KMS-11 (cell line): ENCODE data around the gene RPP25L.
"Not testable (repeated sequence)": the region's sequence is repeated elsewhere in the genome, so short reads cannot be mapped to it uniquely, and the experiment has no call there.

Experiments used
- H2AFZ ChIP-seq: fragments of 200-600 bp; sonication (generic); 2 replicates; pipeline ENCODE4 v1.6.1; 2016; ENCODE audit warnings: antibody characterized with exemption, mixed run types, low read depth
- H3K27ac ChIP-seq: fragments of 200-600 bp; sonication (generic); 2 replicates; pipeline ENCODE4 v1.6.1; 2016; ENCODE audit warnings: mild to moderate bottlenecking, mixed run types
- H3K27me3 ChIP-seq: fragments of 200-600 bp; sonication (generic); 2 replicates; pipeline ENCODE4 v1.6.1; 2017; ENCODE audit warnings: mild to moderate bottlenecking, low read depth, mixed run types, moderate library complexity; ENCODE audit not compliant: insufficient read depth
- H3K36me3 ChIP-seq: fragments of 200-600 bp; sonication (generic); 2 replicates; pipeline ENCODE4 v1.6.1; 2017; ENCODE audit warnings: mild to moderate bottlenecking, mixed run types; ENCODE audit not compliant: insufficient read depth
- H3K4me1 ChIP-seq: fragments of 200-600 bp; sonication (generic); 2 replicates; pipeline ENCODE4 v1.6.1; 2016; ENCODE audit warnings: mild to moderate bottlenecking, low read depth, mixed run types; ENCODE audit not compliant: poor library complexity, severe bottlenecking
- H3K4me2 ChIP-seq: fragments of 200-600 bp; sonication (generic); 2 replicates; pipeline ENCODE4 v1.7.0; 2016; ENCODE audit warnings: mild to moderate bottlenecking, mixed run types
- H3K4me3 ChIP-seq: fragments of 200-600 bp; sonication (generic); IDR thresholded peaks from 2 replicates; pipeline ENCODE4 v1.6.1; 2017; ENCODE audit warnings: low read depth, low read length, mixed read lengths; ENCODE audit not compliant: insufficient read depth
- H3K79me2 ChIP-seq: fragments of 200-600 bp; sonication (generic); 2 replicates; pipeline ENCODE4 v1.6.1; 2016; ENCODE audit warnings: low read depth, mixed run types; ENCODE audit not compliant: insufficient read depth
- H3K9ac ChIP-seq: fragments of 200-600 bp; sonication (generic); 2 replicates; pipeline ENCODE4 v1.6.1; 2016; ENCODE audit warnings: mild to moderate bottlenecking, mixed run types
- H4K20me1 ChIP-seq: fragments of 200-600 bp; sonication (generic); 2 replicates; pipeline ENCODE4 v1.6.1; 2016; ENCODE audit warnings: mild to moderate bottlenecking, mixed run types; ENCODE audit not compliant: insufficient read depth
- TF ChIP-seq, protein P1 (sequence below): fragments of 200-600 bp; sonication (generic); conservative IDR thresholded peaks from 2 replicates; pipeline ENCODE4 v1.6.1; 2017; ENCODE audit warnings: low read depth, mild to moderate bottlenecking, antibody characterized with exemption, low read length, moderate library complexity, mixed read lengths

RPP25L gene

DNA sequence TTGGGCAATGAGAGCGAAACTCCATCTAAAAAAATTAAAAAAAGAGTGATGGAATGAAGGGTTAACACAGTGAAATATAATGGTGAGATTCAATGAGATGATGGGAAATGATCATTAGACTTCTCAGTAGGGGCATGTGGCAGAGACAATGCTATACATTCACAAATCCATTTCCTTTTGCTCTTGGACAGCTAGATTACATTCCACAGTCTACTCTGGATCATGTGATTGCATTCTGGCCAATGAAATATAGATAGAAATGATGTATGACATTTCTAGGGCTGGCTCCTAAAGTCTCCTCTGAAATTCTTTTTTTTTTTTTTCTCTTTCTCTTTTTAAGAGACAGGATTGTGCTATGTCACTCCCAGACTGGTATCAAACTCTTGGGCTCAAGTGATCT, 30.8 kb upstream of the RPP25L start:
- no peaks in the 10 kb centered on the region for H3K36me3 ChIP-seq
- no peaks in the 10 kb centered on the region for H3K27me3 ChIP-seq
- no peak overlapping the region for H3K4me3 ChIP-seq
- no peak overlapping the region for H2AFZ ChIP-seq
- no peak overlapping the region for H3K27ac ChIP-seq
- no peaks in the 10 kb centered on the region for H4K20me1 ChIP-seq
- H3K4me2 ChIP-seq = no peak overlapping the region
- TF ChIP-seq, protein P1, sequence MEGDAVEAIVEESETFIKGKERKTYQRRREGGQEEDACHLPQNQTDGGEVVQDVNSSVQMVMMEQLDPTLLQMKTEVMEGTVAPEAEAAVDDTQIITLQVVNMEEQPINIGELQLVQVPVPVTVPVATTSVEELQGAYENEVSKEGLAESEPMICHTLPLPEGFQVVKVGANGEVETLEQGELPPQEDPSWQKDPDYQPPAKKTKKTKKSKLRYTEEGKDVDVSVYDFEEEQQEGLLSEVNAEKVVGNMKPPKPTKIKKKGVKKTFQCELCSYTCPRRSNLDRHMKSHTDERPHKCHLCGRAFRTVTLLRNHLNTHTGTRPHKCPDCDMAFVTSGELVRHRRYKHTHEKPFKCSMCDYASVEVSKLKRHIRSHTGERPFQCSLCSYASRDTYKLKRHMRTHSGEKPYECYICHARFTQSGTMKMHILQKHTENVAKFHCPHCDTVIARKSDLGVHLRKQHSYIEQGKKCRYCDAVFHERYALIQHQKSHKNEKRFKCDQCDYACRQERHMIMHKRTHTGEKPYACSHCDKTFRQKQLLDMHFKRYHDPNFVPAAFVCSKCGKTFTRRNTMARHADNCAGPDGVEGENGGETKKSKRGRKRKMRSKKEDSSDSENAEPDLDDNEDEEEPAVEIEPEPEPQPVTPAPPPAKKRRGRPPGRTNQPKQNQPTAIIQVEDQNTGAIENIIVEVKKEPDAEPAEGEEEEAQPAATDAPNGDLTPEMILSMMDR = no peak
- H3K79me2 ChIP-seq = peaks cover 6% of the 10 kb centered on the region; the same call in 1 of the 2 replicates
- H3K4me1 ChIP-seq = peaks cover 30% of the 10 kb centered on the region
- H3K9ac ChIP-seq = no peak overlapping the region

DNA sequence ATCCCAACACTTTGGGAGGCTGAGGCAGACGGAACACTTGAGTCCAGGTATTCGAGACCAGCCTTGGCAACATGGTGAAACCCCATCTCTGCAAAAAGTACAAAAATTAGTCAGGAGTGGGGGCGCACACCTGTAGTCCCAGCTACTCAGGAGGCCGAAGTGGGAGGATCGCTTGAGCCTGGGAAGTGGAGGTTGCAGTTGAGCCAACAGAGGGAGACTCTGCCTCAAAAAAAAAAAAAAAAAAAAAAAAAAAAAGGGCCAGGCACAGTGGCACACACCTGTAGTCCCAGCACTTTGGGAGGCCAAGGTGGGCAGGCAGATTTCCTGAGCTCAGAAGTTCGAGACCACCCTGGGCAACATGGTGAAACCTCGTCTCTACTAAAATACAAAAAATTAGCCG, 27.4 kb upstream of the RPP25L start:
- not testable (repeated sequence) for H3K9ac ChIP-seq, H3K27me3 ChIP-seq, H3K36me3 ChIP-seq, H3K4me2 ChIP-seq, H3K27ac ChIP-seq, H4K20me1 ChIP-seq, H3K4me3 ChIP-seq, H2AFZ ChIP-seq
- Histone ChIP-seq H3K79me2 (peaks cover 25% of the 10 kb centered on the region), H3K4me1 (peaks cover 16% of the 10 kb centered on the region)

DNA sequence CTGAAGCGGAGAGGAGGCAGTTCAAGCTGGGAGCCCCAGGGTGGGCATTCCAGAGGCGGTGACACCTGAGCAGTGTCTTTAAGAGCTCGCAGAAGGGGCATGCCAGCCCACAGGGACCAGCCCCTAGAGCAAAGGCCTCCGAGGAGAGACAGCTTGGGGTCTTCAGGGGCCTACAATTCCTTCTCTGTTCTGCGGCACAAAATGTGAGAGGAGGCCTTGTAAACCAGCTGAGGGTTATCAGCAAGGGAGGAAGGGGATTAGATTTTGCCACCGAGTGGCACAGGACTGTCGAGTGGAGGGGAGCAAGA, 26.2 kb upstream of the RPP25L start:
- H4K20me1 ChIP-seq = no peaks in the 10 kb centered on the region
- H3K4me2 ChIP-seq = peak overlapping the region; percentile 70
- H3K36me3 ChIP-seq = no peaks in the 10 kb centered on the region
- peak overlapping the region; percentile 70 for H2AFZ ChIP-seq
- H3K27ac ChIP-seq = no peak overlapping the region
- H3K27me3 ChIP-seq = no peaks in the 10 kb centered on the region
- TF ChIP-seq, protein P1 = no peak
- no peak overlapping the region for H3K4me3 ChIP-seq
- H3K9ac ChIP-seq = peak overlapping the region; percentile 95; the same call in 1 of the 2 replicates
- peaks cover 26% of the 10 kb centered on the region for H3K4me1 ChIP-seq
- H3K79me2 ChIP-seq = peaks cover 25% of the 10 kb centered on the region

DNA sequence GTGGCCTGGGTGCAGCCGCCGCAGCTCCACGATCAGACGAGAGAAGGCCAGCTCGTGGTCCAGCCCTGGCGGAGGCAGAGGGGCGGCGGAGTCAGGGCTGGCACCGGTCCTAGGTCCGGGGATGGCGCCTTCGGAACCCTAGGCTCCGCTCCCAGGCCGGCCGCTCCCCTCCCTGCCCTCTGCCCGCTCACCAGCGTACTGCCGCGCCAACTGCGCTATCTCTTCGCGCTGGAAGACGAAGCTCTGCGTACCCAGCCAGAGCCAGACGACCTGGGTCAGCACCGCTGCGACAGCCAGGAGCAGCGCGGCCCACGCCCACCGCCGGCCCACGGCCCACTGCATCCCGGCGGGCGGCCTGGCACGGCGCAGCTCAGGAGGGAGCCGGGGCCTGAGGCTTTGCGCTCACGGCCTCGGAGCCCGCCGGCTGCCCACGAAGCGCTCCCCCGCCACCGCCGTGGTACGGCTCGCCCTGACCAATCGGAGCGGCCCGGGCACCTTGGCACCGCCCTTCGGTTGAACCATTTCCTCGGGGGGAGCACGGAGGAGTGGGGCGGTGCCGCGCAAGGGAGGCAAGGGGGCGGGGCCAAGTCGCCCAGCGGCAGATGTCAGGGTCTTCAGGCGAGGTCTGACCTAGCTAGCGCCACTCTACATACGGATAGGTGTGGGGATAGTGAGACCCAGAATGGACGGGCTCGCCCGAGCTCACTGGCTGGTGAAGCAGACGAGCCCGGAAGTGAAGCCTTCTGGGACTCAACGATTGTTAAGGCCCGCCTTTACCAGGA, 25.6 kb upstream of the RPP25L start, which contains the start of gene SIGMAR1:
TSS of gene SIGMAR1 (minus strand) at position 432 of the 782 bp plus-strand sequence. CDS start at position 342, 90 bp downstream.
- Histone ChIP-seq H4K20me1 (no peaks in the 10 kb centered on the region), H3K4me2 (peak within 1 kb of the TSS; percentile 70), H3K4me3 (no peak within 1 kb of the TSS), H3K36me3 (no peaks in the 10 kb centered on the region), H3K9ac (peak within 1 kb of the TSS; percentile 95), H3K79me2 (peaks cover 25% of the 10 kb centered on the region), H3K27me3 (no peaks in the 10 kb centered on the region), H2AFZ (peak within 1 kb of the TSS; percentile 70), H3K27ac (peak within 1 kb of the TSS; percentile 71), H3K4me1 (peaks cover 26% of the 10 kb centered on the region)
- TF ChIP-seq, protein P1 = no peak

DNA sequence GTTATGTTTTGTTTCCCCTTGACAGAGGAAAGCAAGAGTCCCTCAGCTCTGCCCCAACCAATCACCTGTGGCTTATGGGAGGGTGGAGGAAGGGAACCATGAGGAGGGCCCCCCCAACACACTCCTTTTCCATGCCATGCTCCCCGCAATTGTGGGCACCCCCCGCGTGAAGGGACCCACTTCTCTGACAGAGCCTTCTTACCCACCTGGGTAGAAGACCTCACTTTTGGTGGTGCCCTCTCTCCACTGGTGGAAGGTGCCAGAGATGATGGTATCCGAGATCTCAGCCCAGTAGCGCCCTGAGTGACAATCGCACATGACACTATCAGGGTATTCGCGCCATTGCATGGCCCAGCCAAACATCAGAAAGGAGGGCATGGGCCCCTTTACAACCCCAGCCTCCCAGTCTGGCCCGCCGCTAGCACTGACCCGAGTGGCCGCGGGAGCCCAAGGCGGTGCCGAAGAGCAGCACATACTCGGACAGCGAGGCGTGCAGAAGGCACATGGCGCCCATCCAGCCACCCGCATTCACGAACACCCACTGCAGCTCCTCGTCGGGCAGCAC, 25.0 kb upstream of the RPP25L start:
- Histone ChIP-seq H3K9ac (peak overlapping the region; percentile 95), H3K36me3 (no peaks in the 10 kb centered on the region), H3K27ac (peak overlapping the region; percentile 71), H3K27me3 (no peaks in the 10 kb centered on the region), H3K79me2 (peaks cover 25% of the 10 kb centered on the region), H3K4me3 (no peak overlapping the region), H4K20me1 (no peaks in the 10 kb centered on the region), H3K4me1 (peaks cover 26% of the 10 kb centered on the region), H2AFZ (peak overlapping the region; percentile 70; the same call in 1 of the 2 replicates), H3K4me2 (peak overlapping the region; percentile 70)
- TF ChIP-seq, protein P1 = no peak
